LNCaP clone FGC (cell line): Measurements from ENCODE around the gene PYGB.

Experiments used
- DNase-seq: peaks from one replicate; pipeline ENCODE4 v3.0.0-alpha.2; 2011; ENCODE audit warnings: low read depth
- H3K4me3 ChIP-seq: 2 replicates; pipeline ENCODE4 v1.5.1; 2011; ENCODE audit warnings: mild to moderate bottlenecking, low read depth, low read length, control low read depth
- TF ChIP-seq, protein P1 (sequence below): IDR thresholded peaks from 2 replicates; pipeline ENCODE4 v1.5.1; 2012; ENCODE audit warnings: mild to moderate bottlenecking; ENCODE audit not compliant: control insufficient read depth, insufficient read depth; ENCODE audit errors: extremely low read depth

PYGB gene

DNA sequence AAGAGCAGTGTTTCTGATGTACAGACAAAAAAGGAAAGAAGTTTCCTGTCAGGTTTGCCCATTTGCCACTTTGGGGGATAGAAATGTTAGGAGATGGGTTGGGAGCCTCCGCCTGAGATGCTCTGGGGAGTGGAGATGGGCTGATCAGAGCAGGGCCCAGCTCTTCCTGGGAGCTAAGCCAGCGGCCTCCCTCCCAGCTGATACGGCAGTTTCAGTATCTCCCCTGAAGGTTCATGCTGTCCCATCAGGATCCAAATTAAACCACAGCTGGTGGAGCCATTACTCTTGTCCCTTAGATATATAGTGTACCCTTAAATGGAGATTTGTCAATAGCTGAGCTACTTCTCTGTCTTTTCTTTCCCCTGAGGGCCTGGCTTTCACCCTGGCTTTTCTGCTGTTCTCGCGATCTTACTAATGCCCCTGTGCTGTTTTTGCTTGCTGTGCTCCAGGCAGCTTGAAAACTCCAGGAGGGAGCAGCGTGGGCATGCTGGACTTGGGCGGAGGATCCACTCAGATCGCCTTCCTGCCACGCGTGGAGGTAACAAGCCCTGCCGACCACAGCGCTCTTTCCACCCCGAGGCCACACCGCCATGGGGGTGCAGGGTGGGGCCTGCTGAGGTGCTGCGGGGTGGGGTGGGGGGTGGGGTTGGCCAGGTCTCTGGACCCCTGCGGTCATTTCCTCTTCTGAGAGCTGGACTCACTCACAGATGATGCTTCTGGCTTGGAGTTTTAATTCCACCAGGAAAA lies 31.5 kb upstream of the PYGB start:
- DNase-seq = no peak
- TF ChIP-seq, protein P1, sequence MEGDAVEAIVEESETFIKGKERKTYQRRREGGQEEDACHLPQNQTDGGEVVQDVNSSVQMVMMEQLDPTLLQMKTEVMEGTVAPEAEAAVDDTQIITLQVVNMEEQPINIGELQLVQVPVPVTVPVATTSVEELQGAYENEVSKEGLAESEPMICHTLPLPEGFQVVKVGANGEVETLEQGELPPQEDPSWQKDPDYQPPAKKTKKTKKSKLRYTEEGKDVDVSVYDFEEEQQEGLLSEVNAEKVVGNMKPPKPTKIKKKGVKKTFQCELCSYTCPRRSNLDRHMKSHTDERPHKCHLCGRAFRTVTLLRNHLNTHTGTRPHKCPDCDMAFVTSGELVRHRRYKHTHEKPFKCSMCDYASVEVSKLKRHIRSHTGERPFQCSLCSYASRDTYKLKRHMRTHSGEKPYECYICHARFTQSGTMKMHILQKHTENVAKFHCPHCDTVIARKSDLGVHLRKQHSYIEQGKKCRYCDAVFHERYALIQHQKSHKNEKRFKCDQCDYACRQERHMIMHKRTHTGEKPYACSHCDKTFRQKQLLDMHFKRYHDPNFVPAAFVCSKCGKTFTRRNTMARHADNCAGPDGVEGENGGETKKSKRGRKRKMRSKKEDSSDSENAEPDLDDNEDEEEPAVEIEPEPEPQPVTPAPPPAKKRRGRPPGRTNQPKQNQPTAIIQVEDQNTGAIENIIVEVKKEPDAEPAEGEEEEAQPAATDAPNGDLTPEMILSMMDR = no peak
- no peak overlapping the region for H3K4me3 ChIP-seq

DNA sequence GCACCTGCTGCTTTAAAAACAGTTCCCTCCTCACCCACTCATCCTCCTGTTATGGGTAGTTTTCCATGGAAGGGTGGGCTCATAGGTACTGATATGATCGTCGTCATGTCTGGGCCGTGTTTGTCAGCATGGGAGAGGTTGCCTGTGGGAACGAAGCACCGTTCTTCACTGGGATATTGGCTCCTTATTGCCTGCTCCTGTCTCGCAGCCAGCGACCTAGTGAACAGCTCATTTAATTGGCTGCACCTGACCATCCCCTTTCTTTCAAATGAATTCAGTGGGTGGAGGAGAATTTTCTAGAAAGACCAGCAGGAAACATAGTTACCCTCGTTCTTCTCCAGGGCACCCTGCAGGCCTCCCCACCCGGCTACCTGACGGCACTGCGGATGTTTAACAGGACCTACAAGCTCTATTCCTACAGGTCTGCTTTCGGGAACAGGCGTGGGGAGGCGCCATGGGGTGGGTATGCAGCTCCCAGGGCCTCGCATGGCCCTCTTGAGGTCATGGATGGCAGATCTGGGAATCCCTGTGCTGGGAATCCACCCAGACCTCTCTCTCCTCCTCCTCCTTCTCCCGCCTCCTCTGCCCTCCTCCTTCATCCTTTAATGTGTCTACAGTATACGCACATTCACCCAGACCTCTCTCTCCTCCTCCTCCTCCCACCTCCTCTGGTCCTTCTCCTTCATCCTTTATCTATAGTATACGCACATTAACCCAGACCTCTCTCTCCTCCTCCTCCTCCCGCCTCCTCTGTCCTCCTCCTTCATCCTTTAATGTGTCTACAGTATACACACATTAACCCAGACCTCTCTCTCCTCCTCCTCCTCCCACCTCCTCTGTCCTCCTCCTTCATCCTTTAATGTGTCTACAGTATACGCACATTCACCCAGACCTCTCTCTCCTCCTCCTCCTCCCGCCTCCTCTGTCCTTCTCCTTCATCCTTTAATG lies 30.4 kb upstream of the PYGB start:
- TF ChIP-seq, protein P1 = no peak
- H3K4me3 ChIP-seq = no peak overlapping the region
- no peak for DNase-seq

DNA sequence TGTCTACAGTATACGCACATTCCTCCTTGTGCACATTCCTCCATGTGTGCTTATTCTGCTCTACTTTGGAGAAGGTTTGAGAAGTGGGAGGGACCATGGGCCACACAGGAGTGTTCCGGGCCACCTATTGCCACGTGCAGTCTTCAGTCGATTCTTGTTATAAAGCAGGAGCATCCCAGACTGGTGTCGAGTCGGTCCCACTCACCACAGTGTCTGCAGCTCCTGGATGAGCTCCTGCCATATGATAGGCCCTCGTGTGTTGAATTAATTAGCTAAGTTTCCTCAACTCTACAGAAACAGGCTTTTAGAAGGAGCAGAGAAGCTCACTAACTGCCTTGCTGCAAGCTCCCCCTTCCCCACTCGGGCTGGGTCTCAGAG lies 29.8 kb upstream of the PYGB start:
- TF ChIP-seq, protein P1 = no peak
- no peak for DNase-seq
- no peak overlapping the region for H3K4me3 ChIP-seq

DNA sequence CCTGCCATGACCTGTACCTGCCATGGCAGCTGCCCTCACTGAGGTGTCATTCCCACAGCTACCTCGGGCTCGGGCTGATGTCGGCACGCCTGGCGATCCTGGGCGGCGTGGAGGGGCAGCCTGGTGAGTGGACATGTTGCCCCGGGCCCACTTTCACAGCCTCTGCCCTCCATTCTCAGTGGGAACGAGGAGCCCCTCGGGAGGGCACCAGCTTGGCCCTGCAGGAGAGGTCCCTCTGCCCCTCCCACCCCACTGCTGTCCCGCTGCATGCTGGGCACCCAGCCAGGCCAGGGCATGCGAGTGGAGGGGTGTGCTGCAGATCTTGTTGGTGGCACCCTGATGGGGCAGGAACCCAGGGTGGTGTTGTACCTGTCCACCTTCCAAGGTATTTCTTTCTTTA lies 29.4 kb upstream of the PYGB start:
- DNase-seq = no peak
- TF ChIP-seq, protein P1 = no peak
- H3K4me3 ChIP-seq = no peak overlapping the region

DNA sequence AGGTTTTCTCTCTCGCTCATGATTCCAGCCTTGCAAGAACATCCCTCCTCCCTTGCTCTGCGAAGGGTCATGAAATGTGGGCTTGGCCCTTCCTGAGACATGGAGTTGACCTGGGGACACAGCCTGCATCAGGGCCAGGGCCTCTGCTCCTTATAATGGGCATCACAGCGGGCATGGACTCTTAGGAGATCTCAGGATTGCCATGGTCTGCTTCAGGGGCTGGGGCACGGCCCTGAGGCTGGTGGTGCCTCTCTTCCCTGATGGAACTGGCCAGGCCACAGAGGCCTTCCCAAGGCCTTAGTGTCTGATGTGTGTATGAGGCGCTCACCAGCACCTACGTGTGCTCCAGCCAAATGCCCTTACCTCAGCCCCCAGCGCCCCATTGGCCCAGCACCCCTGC lies 28.5 kb upstream of the PYGB start:
- DNase-seq = no peak
- TF ChIP-seq, protein P1 = no peak
- H3K4me3 ChIP-seq = no peak overlapping the region

DNA sequence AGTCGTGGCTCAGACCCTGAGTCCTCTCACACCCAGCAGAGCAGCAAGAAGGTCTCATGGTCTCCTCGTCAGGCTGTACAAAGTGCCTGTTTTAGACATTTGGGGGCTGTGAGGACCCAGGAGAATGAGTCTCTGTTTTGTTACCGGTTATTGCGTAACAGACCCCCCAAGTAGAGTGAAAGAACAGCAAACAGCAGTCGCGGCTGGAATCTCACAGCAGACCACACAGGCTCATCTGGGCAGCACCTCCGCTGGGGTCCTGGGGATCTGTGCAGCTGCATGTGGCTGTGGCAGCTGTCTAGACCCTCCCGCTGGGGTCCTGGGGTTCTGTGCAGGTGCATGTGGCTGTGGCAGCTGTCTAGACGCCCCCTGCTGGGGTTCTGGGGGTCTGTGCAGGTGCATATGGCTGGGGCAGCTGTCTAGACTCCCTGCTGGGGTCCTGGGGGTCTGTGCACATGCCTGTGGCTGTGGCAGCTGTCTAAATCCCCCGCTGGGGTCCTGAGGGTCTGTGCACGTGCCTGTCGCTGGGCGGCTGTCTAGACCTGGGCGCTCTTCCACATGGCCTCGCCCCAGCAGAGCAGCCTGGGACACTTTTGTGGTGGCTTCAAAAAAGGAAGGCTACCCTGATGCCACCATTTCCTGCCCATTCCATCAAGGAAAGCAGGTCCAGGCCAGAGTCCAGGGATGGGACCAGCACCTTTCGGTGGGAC lies 27.7 kb upstream of the PYGB start:
- no peak overlapping the region for H3K4me3 ChIP-seq
- DNase-seq = no peak
- TF ChIP-seq, protein P1 = no peak
